SK-N-SH treated with all-trans-retinoic acid at 6 μM for 48 hours (cell line): ENCODE data around the gene F2.

Experiments used
- ATAC-seq: fragments of 200-7000 bp; cut with Tn5 transposase; 3 replicates; pipeline ENCODE4 v1.9.1; 2020; ENCODE audit warnings: mild to moderate bottlenecking, moderate library complexity
- ARNTL ChIP-seq: fragments of 450-650 bp; formaldehyde crosslinking; IDR thresholded peaks from 2 replicates; pipeline ENCODE4 v1.5.0; 2020; ENCODE audit warnings: low read depth, mild to moderate bottlenecking, moderate library complexity, borderline replicate concordance
- CSDC2 ChIP-seq: fragments of 250-450 bp; sonication (Bioruptor Pico); IDR thresholded peaks from 2 replicates; pipeline ENCODE4 v1.5.0; 2020; ENCODE audit warnings: mild to moderate bottlenecking, moderate library complexity
- ESRRG ChIP-seq: fragments of 250-450 bp; sonication (Bioruptor Pico); IDR thresholded peaks from 2 replicates; pipeline ENCODE4 v1.6.1; 2021; ENCODE audit warnings: mild to moderate bottlenecking
- GLIS3 ChIP-seq: fragments of 250-450 bp; sonication (Bioruptor Pico); IDR thresholded peaks from 2 replicates; pipeline ENCODE4 v1.5.0; 2020; ENCODE audit warnings: mild to moderate bottlenecking, moderate library complexity
- ISL1 ChIP-seq: fragments of 250-450 bp; sonication (Bioruptor Pico); IDR thresholded peaks from 2 replicates; pipeline ENCODE4 v2.1.2; 2022; ENCODE audit warnings: mild to moderate bottlenecking, moderate library complexity
- OSR1 ChIP-seq: fragments of 250-450 bp; sonication (Bioruptor Pico); IDR thresholded peaks from 2 replicates; pipeline ENCODE4 v1.8.0; 2022; ENCODE audit warnings: moderate library complexity, mild to moderate bottlenecking, inconsistent platforms
- PPARA ChIP-seq: fragments of 250-450 bp; sonication (Bioruptor Pico); IDR thresholded peaks from 2 replicates; pipeline ENCODE4 v1.5.0; 2020; ENCODE audit warnings: mild to moderate bottlenecking, borderline replicate concordance
- SNAI2 ChIP-seq: fragments of 250-450 bp; sonication (Bioruptor Pico); IDR thresholded peaks from 2 replicates; pipeline ENCODE4 v1.5.0; 2020; ENCODE audit warnings: mild to moderate bottlenecking, moderate library complexity
- TCF4 ChIP-seq: fragments of 250-450 bp; sonication (Bioruptor Pico); IDR thresholded peaks from 2 replicates; pipeline ENCODE4 v1.8.0; 2021; ENCODE audit warnings: mild to moderate bottlenecking, moderate library complexity, borderline replicate concordance
- TOX ChIP-seq: fragments of 250-450 bp; sonication (Bioruptor Pico); IDR thresholded peaks from 2 replicates; pipeline ENCODE4 v1.8.0; 2021; ENCODE audit warnings: mild to moderate bottlenecking, moderate library complexity, borderline replicate concordance
- ZC3H10 ChIP-seq: fragments of 250-450 bp; sonication (Bioruptor Pico); IDR thresholded peaks from 2 replicates; pipeline ENCODE4 v1.5.1; 2021; ENCODE audit warnings: mild to moderate bottlenecking, moderate library complexity
- ZFP3 ChIP-seq: fragments of 250-450 bp; sonication (Bioruptor Pico); IDR thresholded peaks from 2 replicates; pipeline ENCODE4 v1.5.0; 2020; ENCODE audit warnings: mild to moderate bottlenecking, moderate library complexity
- ZFP30 ChIP-seq: fragments of 450-650 bp; formaldehyde crosslinking; IDR thresholded peaks from 2 replicates; pipeline ENCODE4 v1.5.0; 2022; ENCODE audit warnings: mild to moderate bottlenecking, moderate library complexity
- ZNF565 ChIP-seq: fragments of 450-650 bp; formaldehyde crosslinking; conservative IDR thresholded peaks from 2 replicates; pipeline ENCODE4 v1.5.0; 2020; ENCODE audit warnings: low read depth, mild to moderate bottlenecking, moderate library complexity
- ZNF70 ChIP-seq: fragments of 450-650 bp; formaldehyde crosslinking; IDR thresholded peaks from 2 replicates; pipeline ENCODE4 v1.5.0; 2020; ENCODE audit warnings: mild to moderate bottlenecking, moderate library complexity
- ZNF8 ChIP-seq: fragments of 450-650 bp; formaldehyde crosslinking; IDR thresholded peaks from 2 replicates; pipeline ENCODE4 v1.5.0; 2020; ENCODE audit warnings: mild to moderate bottlenecking, moderate library complexity
- TF ChIP-seq, protein P1 (sequence below): fragments of 250-450 bp; sonication (Bioruptor Pico); IDR thresholded peaks from 2 replicates; pipeline ENCODE4 v1.8.0; 2021; ENCODE audit warnings: low read depth, mild to moderate bottlenecking, moderate library complexity, borderline replicate concordance
- TF ChIP-seq, protein P2 (sequence below): fragments of 250-450 bp; sonication (Bioruptor Pico); IDR thresholded peaks from 2 replicates; pipeline ENCODE4 v1.5.1; 2021; ENCODE audit warnings: mild to moderate bottlenecking, moderate library complexity
- TF ChIP-seq, protein P3 (sequence below): fragments of 250-450 bp; sonication (Bioruptor Pico); IDR thresholded peaks from 2 replicates; pipeline ENCODE4 v1.5.0; 2020; ENCODE audit warnings: mild to moderate bottlenecking, moderate library complexity
- TF ChIP-seq, protein P4 (sequence below): fragments of 250-450 bp; sonication (Bioruptor Pico); IDR thresholded peaks from 2 replicates; pipeline ENCODE4 v1.5.1; 2020; ENCODE audit warnings: low read depth, mild to moderate bottlenecking, moderate library complexity

Gene F2

DNA sequence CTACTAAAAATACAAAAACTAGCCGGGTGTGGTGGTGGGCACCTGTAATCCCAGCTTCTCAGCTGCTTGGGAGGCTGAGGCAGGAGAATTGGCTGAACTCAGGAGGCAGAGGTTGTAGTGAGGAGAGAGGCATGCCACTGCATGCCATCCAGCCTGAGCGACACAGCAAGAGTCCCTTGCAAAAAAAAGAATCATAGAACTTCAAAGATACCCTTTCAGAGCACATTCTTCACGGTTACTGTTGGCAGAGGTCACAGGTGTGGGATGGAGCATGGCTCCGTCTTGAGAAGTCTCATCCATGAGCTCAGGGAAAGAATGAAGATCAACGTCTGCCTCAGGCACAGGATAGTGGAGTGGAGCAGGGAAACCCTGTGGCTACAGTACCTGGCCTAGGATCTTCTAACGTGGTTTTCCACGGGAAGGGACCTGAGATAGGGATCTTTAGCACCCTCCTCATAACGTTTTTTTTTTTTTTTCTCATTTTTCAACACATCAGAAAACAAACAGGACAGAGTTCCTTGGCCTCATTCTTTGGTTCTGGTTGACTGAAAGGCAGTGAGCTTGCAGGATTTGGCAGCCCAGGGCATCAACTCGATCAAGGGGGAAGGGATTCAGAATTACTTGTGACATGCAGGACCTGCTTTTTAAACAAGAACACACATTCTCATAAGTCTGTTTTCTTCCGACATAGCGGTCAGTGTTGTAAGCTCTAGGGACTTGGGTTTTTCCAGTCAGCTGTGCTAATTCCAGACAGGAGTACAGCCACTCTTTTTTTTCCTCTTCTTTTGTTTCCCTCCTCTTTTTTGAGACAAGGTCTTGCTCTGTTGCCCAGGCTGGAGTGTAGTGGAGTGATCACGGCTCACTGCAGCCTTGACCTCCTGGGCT, 22.8 kb downstream of the F2 start:
- no peak for ATAC-seq
- no peak for TF ChIP-seq ZNF70 (CRISPR knock-in tag)
- TF ChIP-seq ESRRG (CRISPR knock-in tag), result no peak
- TF ChIP-seq TOX (CRISPR knock-in tag), result no peak
- no peak for TF ChIP-seq SNAI2 (CRISPR knock-in tag)
- TF ChIP-seq ISL1 (CRISPR knock-in tag), result no peak
- no peak for TF ChIP-seq ZFP3 (CRISPR knock-in tag)
- TF ChIP-seq GLIS3 (CRISPR knock-in tag), result no peak
- TF ChIP-seq ZFP30, result no peak
- no peak for TF ChIP-seq ZNF8 (CRISPR knock-in tag)
- TF ChIP-seq, protein P1, sequence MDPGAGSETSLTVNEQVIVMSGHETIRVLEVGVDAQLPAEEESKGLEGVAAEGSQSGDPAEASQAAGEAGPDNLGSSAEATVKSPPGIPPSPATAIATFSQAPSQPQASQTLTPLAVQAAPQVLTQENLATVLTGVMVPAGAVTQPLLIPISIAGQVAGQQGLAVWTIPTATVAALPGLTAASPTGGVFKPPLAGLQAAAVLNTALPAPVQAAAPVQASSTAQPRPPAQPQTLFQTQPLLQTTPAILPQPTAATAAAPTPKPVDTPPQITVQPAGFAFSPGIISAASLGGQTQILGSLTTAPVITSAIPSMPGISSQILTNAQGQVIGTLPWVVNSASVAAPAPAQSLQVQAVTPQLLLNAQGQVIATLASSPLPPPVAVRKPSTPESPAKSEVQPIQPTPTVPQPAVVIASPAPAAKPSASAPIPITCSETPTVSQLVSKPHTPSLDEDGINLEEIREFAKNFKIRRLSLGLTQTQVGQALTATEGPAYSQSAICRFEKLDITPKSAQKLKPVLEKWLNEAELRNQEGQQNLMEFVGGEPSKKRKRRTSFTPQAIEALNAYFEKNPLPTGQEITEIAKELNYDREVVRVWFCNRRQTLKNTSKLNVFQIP, result no peak
- no peak for TF ChIP-seq CSDC2 (CRISPR knock-in tag)
- no peak for TF ChIP-seq ARNTL (CRISPR knock-in tag)
- TF ChIP-seq, protein P2, sequence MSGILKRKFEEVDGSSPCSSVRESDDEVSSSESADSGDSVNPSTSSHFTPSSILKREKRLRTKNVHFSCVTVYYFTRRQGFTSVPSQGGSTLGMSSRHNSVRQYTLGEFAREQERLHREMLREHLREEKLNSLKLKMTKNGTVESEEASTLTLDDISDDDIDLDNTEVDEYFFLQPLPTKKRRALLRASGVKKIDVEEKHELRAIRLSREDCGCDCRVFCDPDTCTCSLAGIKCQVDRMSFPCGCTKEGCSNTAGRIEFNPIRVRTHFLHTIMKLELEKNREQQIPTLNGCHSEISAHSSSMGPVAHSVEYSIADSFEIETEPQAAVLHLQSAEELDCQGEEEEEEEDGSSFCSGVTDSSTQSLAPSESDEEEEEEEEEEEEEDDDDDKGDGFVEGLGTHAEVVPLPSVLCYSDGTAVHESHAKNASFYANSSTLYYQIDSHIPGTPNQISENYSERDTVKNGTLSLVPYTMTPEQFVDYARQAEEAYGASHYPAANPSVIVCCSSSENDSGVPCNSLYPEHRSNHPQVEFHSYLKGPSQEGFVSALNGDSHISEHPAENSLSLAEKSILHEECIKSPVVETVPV (CRISPR knock-in tag), result no peak
- TF ChIP-seq OSR1 (CRISPR knock-in tag), result no peak
- TF ChIP-seq PPARA (CRISPR knock-in tag), result no peak
- TF ChIP-seq, protein P3, sequence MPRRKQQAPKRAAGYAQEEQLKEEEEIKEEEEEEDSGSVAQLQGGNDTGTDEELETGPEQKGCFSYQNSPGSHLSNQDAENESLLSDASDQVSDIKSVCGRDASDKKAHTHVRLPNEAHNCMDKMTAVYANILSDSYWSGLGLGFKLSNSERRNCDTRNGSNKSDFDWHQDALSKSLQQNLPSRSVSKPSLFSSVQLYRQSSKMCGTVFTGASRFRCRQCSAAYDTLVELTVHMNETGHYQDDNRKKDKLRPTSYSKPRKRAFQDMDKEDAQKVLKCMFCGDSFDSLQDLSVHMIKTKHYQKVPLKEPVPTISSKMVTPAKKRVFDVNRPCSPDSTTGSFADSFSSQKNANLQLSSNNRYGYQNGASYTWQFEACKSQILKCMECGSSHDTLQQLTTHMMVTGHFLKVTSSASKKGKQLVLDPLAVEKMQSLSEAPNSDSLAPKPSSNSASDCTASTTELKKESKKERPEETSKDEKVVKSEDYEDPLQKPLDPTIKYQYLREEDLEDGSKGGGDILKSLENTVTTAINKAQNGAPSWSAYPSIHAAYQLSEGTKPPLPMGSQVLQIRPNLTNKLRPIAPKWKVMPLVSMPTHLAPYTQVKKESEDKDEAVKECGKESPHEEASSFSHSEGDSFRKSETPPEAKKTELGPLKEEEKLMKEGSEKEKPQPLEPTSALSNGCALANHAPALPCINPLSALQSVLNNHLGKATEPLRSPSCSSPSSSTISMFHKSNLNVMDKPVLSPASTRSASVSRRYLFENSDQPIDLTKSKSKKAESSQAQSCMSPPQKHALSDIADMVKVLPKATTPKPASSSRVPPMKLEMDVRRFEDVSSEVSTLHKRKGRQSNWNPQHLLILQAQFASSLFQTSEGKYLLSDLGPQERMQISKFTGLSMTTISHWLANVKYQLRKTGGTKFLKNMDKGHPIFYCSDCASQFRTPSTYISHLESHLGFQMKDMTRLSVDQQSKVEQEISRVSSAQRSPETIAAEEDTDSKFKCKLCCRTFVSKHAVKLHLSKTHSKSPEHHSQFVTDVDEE (CRISPR knock-in tag), result no peak
- no peak for TF ChIP-seq ZNF565 (CRISPR knock-in tag)
- TF ChIP-seq, protein P4, sequence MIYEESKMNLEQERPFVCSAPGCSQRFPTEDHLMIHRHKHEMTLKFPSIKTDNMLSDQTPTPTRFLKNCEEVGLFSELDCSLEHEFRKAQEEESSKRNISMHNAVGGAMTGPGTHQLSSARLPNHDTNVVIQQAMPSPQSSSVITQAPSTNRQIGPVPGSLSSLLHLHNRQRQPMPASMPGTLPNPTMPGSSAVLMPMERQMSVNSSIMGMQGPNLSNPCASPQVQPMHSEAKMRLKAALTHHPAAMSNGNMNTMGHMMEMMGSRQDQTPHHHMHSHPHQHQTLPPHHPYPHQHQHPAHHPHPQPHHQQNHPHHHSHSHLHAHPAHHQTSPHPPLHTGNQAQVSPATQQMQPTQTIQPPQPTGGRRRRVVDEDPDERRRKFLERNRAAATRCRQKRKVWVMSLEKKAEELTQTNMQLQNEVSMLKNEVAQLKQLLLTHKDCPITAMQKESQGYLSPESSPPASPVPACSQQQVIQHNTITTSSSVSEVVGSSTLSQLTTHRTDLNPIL (CRISPR knock-in tag), result no peak
- TF ChIP-seq ZC3H10 (CRISPR knock-in tag), result no peak

DNA sequence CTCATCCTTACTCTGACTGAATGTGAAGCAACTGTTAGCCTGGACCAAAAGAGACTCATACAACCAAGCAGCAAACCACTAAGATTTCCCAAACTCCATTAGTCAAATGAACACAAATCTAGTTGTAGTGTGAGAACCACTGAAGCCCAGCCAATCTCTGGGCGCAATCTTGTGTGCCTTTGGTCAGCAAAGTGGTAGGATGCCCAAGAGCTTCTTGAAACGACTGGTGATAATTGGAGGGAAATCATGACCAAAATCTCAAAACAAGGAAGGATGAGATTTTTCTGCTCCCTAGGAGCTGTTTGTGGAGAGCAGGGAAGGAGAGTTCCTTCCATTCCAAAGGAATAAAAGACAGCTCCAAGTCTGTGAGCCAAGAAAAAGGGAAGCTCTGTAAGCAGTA, 24.0 kb downstream of the F2 start:
- ATAC-seq, result no peak
- TF ChIP-seq ZNF565 (CRISPR knock-in tag) (no peak), SNAI2 (CRISPR knock-in tag) (no peak), TCF4 (no peak), ESRRG (CRISPR knock-in tag) (no peak), ZNF8 (CRISPR knock-in tag) (no peak), PPARA (CRISPR knock-in tag) (no peak), CSDC2 (CRISPR knock-in tag) (no peak)
- TF ChIP-seq, protein P1, result no peak
- TF ChIP-seq, protein P3 (CRISPR knock-in tag), result no peak
- TF ChIP-seq, all 23 proteins: peak for 0
